ENCODE data around the gene CTCF.

Gene CTCF

DNA sequence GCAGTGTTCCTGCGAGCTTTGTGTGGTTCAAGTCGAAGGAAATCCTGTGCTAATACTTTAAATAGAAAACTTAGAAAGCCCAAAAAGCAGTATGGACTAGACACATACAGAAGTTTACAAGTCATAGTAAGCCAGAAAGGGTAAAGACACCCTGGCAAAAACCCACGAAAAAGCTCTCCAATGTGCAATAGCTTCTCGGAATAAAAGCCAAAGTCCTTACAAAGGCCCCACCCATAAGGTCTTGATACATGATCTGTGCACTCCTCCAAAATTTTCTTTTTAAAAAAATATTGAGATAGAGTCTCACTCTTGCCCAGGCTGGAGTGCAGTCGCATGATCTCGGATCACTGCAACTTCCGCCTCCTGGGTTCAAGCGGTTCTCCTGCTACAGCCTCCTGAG is 114.6 kb downstream of the CTCF start:
- Histone ChIP-seq H3K4me3 (ENCODE audit: low read depth in 1 of 2, low read length in 1 of 2) (no peak overlapping the region), H3K9me3 (no peaks in the 10 kb centered on the region), H3K36me3 (peaks cover 32% of the 10 kb centered on the region), H3K27ac (peak overlapping the region; percentile 6), H3K27me3 (no peaks in the 10 kb centered on the region), H3K4me1 (ENCODE audit: control insufficient read depth in 1 of 2, insufficient read depth in 1 of 2, low read depth in 1 of 2, low read length in 1 of 2) (peaks cover 31 to 36% of the 10 kb centered on the region in 2 experiments)
- TF ChIP-seq, protein P1, sequence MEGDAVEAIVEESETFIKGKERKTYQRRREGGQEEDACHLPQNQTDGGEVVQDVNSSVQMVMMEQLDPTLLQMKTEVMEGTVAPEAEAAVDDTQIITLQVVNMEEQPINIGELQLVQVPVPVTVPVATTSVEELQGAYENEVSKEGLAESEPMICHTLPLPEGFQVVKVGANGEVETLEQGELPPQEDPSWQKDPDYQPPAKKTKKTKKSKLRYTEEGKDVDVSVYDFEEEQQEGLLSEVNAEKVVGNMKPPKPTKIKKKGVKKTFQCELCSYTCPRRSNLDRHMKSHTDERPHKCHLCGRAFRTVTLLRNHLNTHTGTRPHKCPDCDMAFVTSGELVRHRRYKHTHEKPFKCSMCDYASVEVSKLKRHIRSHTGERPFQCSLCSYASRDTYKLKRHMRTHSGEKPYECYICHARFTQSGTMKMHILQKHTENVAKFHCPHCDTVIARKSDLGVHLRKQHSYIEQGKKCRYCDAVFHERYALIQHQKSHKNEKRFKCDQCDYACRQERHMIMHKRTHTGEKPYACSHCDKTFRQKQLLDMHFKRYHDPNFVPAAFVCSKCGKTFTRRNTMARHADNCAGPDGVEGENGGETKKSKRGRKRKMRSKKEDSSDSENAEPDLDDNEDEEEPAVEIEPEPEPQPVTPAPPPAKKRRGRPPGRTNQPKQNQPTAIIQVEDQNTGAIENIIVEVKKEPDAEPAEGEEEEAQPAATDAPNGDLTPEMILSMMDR (IDR thresholded peaks at IDR 0.05): no peak

DNA sequence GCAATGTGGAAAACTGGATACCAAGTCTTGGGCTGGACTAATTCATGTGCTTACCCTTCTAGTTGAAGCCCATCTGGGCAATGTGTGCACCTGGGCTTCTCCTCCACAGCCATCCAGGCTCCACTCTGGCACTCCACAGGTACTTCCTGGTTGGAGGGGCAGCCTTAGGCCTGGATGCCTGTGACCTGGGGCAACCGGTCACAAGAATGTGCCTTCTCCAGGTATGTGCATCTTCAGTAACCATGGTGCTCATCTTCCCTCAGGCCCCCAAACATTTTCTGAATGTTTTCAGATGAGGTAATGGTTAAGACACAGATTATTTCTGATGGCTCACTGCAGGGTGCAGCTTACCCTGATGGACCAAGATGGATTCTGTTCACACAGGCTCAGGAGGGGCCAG is 115.4 kb downstream of the CTCF start:
- Histone ChIP-seq H3K9me3 (no peaks in the 10 kb centered on the region), H3K4me1 (ENCODE audit: control insufficient read depth in 1 of 2, insufficient read depth in 1 of 2, low read depth in 1 of 2, low read length in 1 of 2) (peaks cover 29 to 33% of the 10 kb centered on the region in 2 experiments), H3K27me3 (no peaks in the 10 kb centered on the region), H3K36me3 (peaks cover 32% of the 10 kb centered on the region), H3K4me3 (ENCODE audit: low read depth in 1 of 2, low read length in 1 of 2) (no peak overlapping the region), H3K27ac (peak overlapping the region; percentile 15)
- TF ChIP-seq, protein P1 (IDR thresholded peaks at IDR 0.05): no peak

DNA sequence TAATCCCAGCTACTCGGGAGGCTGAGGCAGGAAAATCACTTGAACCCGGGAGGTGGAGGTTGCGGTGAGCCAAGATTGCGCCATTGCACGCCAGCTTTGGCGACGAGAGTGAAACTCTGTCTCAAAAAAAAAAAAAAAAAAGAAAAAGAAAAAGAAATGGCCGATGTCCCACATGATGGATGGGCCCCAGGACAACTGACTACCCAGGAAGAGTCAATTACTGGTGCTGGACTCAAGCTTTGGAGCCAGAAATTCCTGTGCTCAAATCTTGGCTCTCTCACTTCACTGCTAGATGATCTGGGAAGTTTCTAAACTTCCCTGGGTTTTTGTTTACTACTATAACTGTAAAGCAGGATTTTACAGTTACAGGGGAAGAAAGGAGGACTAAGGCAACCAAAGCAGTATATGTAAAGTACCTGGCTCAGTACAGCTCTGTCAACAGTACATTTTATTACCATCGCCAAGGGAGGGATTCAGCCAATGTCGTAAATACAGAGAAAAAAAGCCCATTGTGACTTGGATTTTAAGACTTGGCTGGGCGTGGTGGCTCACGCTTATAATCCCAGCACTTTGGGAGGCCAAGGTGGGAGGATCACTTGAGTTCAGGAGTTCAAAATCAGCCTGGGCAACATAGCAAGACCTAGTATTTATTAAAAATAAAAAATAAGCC is 116.2 kb downstream of the CTCF start:
- no peaks in the 10 kb centered on the region for H3K9me3 ChIP-seq
- no peaks in the 10 kb centered on the region for H3K27me3 ChIP-seq
- peaks cover 29 to 33% of the 10 kb centered on the region in 2 experiments for H3K4me1 ChIP-seq (ENCODE audit: control insufficient read depth in 1 of 2, insufficient read depth in 1 of 2, low read depth in 1 of 2, low read length in 1 of 2)
- H3K4me3 ChIP-seq (ENCODE audit: low read depth in 1 of 2, low read length in 1 of 2): no peak overlapping the region
- peak overlapping the region; percentile 9 for H3K27ac ChIP-seq
- H3K36me3 ChIP-seq: peaks cover 32% of the 10 kb centered on the region
- TF ChIP-seq, protein P1 (IDR thresholded peaks at IDR 0.05): no peak

DNA sequence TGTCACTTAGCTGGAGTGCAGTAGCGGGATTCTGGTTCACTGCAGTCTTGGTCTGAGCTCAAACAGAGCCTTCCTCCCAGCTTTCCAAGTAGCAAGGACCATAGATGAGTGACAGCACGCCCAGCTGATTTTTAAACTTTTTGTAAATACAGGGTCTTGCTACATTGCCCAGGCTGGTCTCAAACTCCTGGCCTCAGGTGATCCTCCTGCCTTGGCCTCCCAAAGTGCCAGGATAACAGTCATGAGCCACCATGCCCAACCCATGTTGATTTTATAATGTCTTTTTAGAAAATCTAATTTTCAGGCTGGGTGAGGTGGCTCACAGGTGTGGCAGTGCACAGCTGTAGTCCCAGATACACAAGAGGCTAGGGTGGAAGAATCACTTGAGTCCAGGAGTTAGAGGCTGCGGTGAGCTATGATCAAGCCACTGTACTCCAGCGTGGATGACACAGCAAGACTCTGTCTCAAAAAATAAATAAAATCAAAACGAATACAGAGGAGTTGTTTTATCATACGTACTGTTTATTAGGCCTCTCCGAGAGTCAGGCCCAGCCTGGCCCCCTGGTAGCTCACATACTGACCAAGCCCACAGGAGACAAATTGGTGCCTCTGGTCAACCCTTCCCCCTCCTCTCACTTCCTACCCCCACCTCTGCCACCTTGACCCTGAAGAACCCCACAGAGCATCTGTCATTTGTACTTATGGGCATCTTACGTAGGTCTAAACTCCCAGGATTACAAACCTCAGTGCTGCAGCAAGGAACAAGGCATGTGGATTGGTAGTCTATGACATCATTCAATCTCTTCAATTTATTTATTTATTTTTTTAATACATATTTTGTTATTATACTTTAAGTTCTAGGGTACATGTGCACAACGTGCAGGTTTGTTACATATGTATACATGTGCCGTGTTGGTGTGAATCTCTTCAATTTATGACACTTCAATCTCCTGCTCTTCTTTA is 117.9 kb downstream of the CTCF start:
- peaks cover 34 to 36% of the 10 kb centered on the region in 2 experiments for H3K4me1 ChIP-seq (ENCODE audit: control insufficient read depth in 1 of 2, insufficient read depth in 1 of 2, low read depth in 1 of 2, low read length in 1 of 2)
- peaks cover 26% of the 10 kb centered on the region for H3K36me3 ChIP-seq
- TF ChIP-seq, protein P1 (IDR thresholded peaks at IDR 0.05): no peak
- H3K4me3 ChIP-seq (ENCODE audit: low read depth in 1 of 2, low read length in 1 of 2): no peak overlapping the region
- H3K27ac ChIP-seq: peak overlapping the region; percentile 31
- H3K27me3 ChIP-seq: no peaks in the 10 kb centered on the region
- H3K9me3 ChIP-seq: no peaks in the 10 kb centered on the region

DNA sequence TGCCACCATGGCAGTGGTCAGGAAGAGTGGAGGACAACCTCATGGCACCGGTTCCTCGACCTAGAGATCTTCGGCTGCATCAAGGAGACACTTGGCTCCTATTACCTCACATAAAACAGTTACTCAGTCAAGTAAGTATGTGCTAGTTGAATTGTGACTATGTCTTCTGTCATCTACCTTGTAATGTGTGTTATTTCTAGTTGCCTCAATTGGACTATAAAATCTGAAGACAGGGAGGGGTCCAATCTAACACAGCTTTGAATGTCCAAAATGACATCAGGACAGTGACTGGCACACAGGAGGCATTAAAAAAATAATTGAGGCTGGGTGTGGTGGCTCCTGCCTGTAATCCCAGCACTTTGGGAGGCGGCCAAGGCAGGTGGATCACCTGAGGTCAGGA is 121.4 kb downstream of the CTCF start:
- Histone ChIP-seq H3K27ac (peak overlapping the region; percentile 79), H3K4me3 (ENCODE audit: low read depth in 1 of 2, low read length in 1 of 2) (no peak overlapping the region), H3K36me3 (peaks cover 13% of the 10 kb centered on the region), H3K27me3 (no peaks in the 10 kb centered on the region), H3K4me1 (ENCODE audit: control insufficient read depth in 1 of 2, insufficient read depth in 1 of 2, low read depth in 1 of 2, low read length in 1 of 2) (peaks cover 61 to 63% of the 10 kb centered on the region in 2 experiments), H3K9me3 (no peaks in the 10 kb centered on the region)
- TF ChIP-seq, protein P1 (IDR thresholded peaks at IDR 0.05): no peak

Measured in neutrophil (primary cell).